Lower leg skin (tissue), 4 donors: ENCODE data around the gene CLN6. TPM values are rescaled to one million over a fixed set of nuclear protein-coding genes. Genes with fewer than 3 reads are reported as not detected.

ENCODE experiments used
- DNase-seq, 2 donors: peaks; one replicate each; pipeline ENCODE4 v3.0.0-alpha.2; 2019; ENCODE audit warnings: low spot score in 2 of 2
- H3K4me3 ChIP-seq: fragments of 200-600 bp; sonication (generic); 2 replicates; pipeline ENCODE4 v1.5.1; 2017; ENCODE audit warnings: mild to moderate bottlenecking, low read depth; ENCODE audit not compliant: poor library complexity, severe bottlenecking
- POLR2A ChIP-seq, 2 donors: fragments of 450-650 bp; IDR thresholded peaks; one replicate each; pipeline ENCODE4 v1.6.1; 2016 to 2017; ENCODE audit warnings: antibody characterized with exemption in 2 of 2, mild to moderate bottlenecking in 1 of 2, moderate library complexity in 1 of 2
- WGBS, 2 donors: methylation state at CpG; one replicate each; pipeline ENCODE4 v1.1.5; 2018; 5-methylcytosine and 5-hydroxymethylcytosine counted together
- intact Hi-C: fragments of 100-400 bp; cut with DNase I; formaldehyde crosslinking; loops from one replicate; pipeline ENCODE4 v1.15.0; 2023; ENCODE audit warnings: low total_unique reads
- total RNA-seq, 4 donors: library from RNA; depleted of rRNA; stranded (reverse); fragments of >200 nt; gene quantifications; one replicate each; pipeline ENCODE4 v1.1.0, GENCODE V29; 2016
- TF ChIP-seq, protein P1 (sequence below), 3 donors: fragments of 450-650 bp; IDR thresholded peaks; one replicate each; pipeline ENCODE4 v1.5.1; 2016; ENCODE audit warnings: antibody characterized with exemption in 3 of 3, mild to moderate bottlenecking in 3 of 3, moderate library complexity in 2 of 3

The CLN6 gene
- total RNA-seq, 4 donors from 2014 or later = 9.9 to 22.5 (median 15.1) TPM

DNA sequence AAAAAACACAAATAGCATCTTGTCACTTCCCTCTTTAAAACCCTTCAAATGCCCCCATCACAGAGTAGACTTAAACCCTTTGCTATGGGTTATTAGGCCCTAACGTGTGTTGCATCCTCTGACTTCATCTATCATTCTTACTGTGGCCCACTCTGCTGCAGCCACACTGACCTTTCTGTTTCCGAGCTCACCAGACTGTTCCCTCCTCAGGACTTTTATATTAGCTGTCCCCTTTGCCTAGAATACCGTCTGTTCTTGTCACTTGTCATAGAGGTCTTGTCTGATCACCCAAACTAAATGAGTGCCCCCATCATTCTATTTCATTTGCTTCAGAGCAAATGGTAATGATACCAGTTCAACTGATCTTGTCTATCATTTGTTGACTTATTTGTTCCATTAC lies 47.1 kb upstream of the CLN6 start:
- no peak for DNase-seq
- intact Hi-C loops = no loop called here
- 33 to 35% methylated on average over 3 of the region's 3 CpGs for WGBS, 2 donors
- TF ChIP-seq, protein P1, sequence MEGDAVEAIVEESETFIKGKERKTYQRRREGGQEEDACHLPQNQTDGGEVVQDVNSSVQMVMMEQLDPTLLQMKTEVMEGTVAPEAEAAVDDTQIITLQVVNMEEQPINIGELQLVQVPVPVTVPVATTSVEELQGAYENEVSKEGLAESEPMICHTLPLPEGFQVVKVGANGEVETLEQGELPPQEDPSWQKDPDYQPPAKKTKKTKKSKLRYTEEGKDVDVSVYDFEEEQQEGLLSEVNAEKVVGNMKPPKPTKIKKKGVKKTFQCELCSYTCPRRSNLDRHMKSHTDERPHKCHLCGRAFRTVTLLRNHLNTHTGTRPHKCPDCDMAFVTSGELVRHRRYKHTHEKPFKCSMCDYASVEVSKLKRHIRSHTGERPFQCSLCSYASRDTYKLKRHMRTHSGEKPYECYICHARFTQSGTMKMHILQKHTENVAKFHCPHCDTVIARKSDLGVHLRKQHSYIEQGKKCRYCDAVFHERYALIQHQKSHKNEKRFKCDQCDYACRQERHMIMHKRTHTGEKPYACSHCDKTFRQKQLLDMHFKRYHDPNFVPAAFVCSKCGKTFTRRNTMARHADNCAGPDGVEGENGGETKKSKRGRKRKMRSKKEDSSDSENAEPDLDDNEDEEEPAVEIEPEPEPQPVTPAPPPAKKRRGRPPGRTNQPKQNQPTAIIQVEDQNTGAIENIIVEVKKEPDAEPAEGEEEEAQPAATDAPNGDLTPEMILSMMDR (IDR thresholded peaks at IDR 0.05) = no peak
- TF ChIP-seq POLR2A (IDR thresholded peaks at IDR 0.05) = no peak
- H3K4me3 ChIP-seq = peak overlapping the region; percentile 79

DNA sequence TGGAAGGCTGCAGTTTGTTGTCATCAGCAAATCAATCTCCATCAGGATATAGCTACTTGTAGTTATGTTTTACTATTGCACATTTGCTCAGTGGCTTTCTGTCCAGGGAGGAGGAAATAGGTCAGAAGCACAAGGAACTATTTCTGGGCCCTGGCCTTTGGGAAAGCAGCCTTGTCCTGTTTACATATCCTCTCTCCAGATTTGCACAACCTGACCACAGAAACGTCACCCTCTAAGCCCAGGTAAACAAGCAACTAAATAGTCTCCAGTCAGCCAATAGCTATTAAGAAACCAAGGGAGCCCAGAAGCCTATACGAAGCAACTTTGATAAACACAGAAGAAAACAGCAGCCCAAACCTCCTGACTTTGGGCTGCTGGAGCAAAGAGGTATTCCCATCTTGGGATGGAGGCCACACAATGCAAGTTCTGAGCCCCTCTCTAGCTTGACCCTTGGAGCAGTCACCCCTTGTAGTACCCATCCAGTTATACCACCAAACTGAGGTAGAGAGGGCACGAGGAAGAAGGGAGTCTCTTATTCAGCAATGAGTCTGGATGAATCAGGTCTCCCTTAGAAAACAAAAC lies 45.7 kb upstream of the CLN6 start:
- no peak for DNase-seq
- intact Hi-C loops = no loop called here
- WGBS, 2 donors = 75% methylated on average over 3 of the region's 3 CpGs
- H3K4me3 ChIP-seq = no peak overlapping the region
- TF ChIP-seq, protein P1 (IDR thresholded peaks at IDR 0.05) = no peak
- no peak for TF ChIP-seq POLR2A (IDR thresholded peaks at IDR 0.05)

DNA sequence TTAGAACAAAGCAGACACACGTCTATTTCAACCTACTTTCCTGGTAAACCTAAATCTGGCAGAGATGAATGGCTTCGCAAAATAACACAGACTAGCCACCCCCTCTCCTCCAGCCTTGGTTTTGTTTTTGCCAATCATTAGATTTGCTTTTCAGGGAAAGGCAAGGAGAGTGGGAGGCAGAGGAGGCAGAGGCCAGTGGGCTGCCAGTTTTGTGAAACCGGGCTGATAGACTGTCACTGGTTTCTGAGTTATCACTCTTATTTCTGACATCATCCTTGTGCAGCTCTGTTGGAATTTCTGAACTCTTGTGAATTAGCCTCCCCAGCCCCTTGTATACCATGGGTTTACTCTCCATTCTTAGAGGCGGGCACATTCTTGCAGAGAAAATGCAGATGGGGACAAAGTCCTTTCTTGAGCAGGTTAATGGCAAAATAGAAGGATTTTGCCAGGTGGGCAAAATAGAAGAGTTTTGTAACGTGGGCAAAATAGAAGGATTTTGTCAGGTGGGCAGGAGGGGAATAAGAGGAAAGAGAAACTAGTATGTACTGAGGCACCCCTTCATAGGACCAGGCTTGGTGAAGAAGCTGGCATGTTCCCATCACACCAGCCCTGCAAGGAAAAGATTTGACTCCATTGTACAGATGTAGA lies 44.8 kb upstream of the CLN6 start:
- WGBS, 2 donors = 74 to 86% methylated on average over 5 of the region's 5 CpGs
- no peak for TF ChIP-seq POLR2A (IDR thresholded peaks at IDR 0.05)
- TF ChIP-seq, protein P1 (IDR thresholded peaks at IDR 0.05) = no peak
- intact Hi-C loops = no loop called here
- H3K4me3 ChIP-seq = no peak overlapping the region
- DNase-seq = no peak

DNA sequence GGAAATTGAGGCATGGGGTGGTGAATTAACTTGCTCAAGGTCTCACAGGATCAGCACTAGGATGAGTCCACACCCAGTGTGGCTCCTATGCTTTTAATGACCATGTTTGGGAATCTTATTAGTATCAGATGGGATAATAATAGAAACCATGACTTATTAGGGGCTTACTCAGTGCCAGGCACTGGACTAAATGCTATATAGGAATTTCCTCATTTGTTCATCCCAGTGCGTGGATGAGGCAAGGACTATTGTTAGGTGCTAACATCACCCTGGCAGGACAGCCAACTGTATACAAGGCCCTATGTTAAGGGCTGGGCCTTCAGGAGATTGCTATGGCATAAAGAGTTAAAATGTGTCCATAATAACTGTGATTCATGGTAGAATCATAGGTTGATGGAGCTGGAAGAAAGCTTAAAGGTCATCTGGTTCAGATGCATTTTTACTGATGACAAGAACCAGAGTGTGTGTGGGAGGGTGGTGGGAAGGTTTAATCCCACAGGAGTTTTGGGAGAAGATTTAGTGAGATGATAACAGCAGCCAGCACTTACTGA lies 43.3 kb upstream of the CLN6 start:
- H3K4me3 ChIP-seq = no peak overlapping the region
- TF ChIP-seq POLR2A (IDR thresholded peaks at IDR 0.05) = no peak
- TF ChIP-seq, protein P1 (IDR thresholded peaks at IDR 0.05) = no peak
- 50 to 53% methylated on average over 1 of the region's 1 CpG for WGBS, 2 donors
- intact Hi-C loops = no loop called here
- no peak for DNase-seq

DNA sequence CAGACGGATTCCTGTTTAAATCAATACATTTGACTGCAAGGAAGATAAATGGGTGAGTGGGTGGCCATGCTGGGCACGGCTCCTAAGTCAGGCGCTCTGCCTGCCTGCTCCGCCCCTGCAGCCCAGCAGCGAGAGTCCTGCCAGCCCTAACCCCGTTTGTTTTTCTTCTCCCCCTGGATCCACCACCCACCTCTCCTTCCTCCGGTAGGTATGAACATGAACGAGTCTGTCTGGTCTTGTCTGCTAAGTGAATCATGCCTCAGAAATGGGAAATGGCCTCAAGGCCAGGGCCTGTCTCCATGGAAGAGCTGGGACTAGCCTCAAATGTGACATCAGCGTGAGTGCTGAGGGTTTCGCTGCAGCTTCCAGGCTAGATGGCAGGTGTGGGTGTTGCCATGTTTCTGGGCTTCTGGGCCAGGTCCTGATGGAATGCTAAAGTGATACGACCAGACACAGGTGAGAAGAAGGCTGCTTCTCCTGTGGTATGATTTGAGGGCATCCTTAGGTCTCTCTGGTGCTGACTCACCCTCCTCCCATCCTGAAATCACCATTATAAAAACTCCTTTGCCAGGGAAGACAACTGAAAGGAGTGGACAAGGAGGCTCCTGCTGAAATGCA lies 42.4 kb upstream of the CLN6 start:
- intact Hi-C loops = no loop called here

More for the DNA sequence above, 42.4 kb upstream of the CLN6 start:
- no peak for TF ChIP-seq POLR2A (IDR thresholded peaks at IDR 0.05)
- TF ChIP-seq, protein P1 (IDR thresholded peaks at IDR 0.05) = no peak
- 19 to 32% methylated on average over 11 of the region's 11 CpGs for WGBS, 2 donors
- peak; percentile 75 to 91 for DNase-seq
- H3K4me3 ChIP-seq = no peak overlapping the region
